OCI-LY3 (cell line): ENCODE data around the gene ATXN2.

Experiments used
- CTCF ChIP-seq: fragments of 200-600, 300-600 bp; sonication (generic); IDR thresholded peaks from 2 replicates; pipeline ENCODE4 v1.5.1; 2014; ENCODE audit warnings: antibody characterized with exemption, low read length, low read depth
- EZH2phosphoT487 ChIP-seq: fragments of 200-600 bp; shearing (Covaris generic); IDR thresholded peaks from 2 replicates; pipeline ENCODE4 v1.6.1; 2018; ENCODE audit warnings: antibody characterized with exemption, mixed run types, low read depth

- TF ChIP-seq CTCF (no peak), EZH2phosphoT487 (no peak)
These were observed 170.4 kb downstream of the ATXN2 start for GRCh38 chr12:111428728-111429175.
